Neural cell (in vitro differentiated cells): Measurements from ENCODE around the gene FKTN. TPM values are rescaled to one million over a fixed set of nuclear protein-coding genes. Genes with fewer than 3 reads are reported as not detected.

ENCODE experiments used
- H2AFZ ChIP-seq: fragments of 200-600, 300-800 bp; sonication (generic), shearing (Covaris generic); 2 replicates; pipeline ENCODE4 v1.6.0; 2014; ENCODE audit warnings: low read depth, mild to moderate bottlenecking, antibody characterized with exemption, low read length, moderate library complexity
- H3F3A ChIP-seq: fragments of 200-600 bp; shearing (Covaris generic); 2 replicates; pipeline ENCODE4 v1.6.1; 2016; ENCODE audit warnings: mild to moderate bottlenecking, moderate library complexity, mixed read lengths, antibody characterized with exemption, low read length; ENCODE audit not compliant: insufficient read depth, poor library complexity, severe bottlenecking
- H3K27ac ChIP-seq: fragments of 200-600, 300-800 bp; sonication (generic), shearing (Covaris generic); 2 replicates; pipeline ENCODE4 v1.5.1; 2014; ENCODE audit warnings: mild to moderate bottlenecking, low read length, moderate library complexity
- H3K27me3 ChIP-seq: fragments of 300-800, 200-600 bp; sonication (generic), shearing (Covaris generic); 2 replicates; pipeline ENCODE4 v1.6.0; 2014; ENCODE audit warnings: mild to moderate bottlenecking, low read depth, low read length, moderate library complexity; ENCODE audit not compliant: insufficient read depth
- H3K36me3 ChIP-seq: fragments of 300-800, 200-600 bp; sonication (generic), shearing (Covaris generic); 2 replicates; pipeline ENCODE4 v1.5.1; 2014; ENCODE audit warnings: mild to moderate bottlenecking, antibody characterized with exemption, low read length, moderate library complexity; ENCODE audit not compliant: insufficient read depth
- H3K4me2 ChIP-seq: fragments of 300-800, 200-600 bp; sonication (generic), shearing (Covaris generic); 2 replicates; pipeline ENCODE4 v1.6.0; 2014; ENCODE audit warnings: mild to moderate bottlenecking, low read length
- H3K4me3 ChIP-seq: fragments of 300-800, 200-600 bp; sonication (generic), shearing (Covaris generic); 2 replicates; pipeline ENCODE4 v1.5.1; 2014; ENCODE audit warnings: mild to moderate bottlenecking, low read length, moderate library complexity
- H3K79me2 ChIP-seq: fragments of 200-600 bp; shearing (Covaris generic); replicated peaks from 2 replicates; pipeline ENCODE4 v1.6.0; 2014; ENCODE audit warnings: mild to moderate bottlenecking, low read length, moderate library complexity; ENCODE audit not compliant: insufficient read depth
- H3K9ac ChIP-seq: fragments of 300-800, 200-600 bp; sonication (generic), shearing (Covaris generic); 2 replicates; pipeline ENCODE4 v1.6.1; 2016; ENCODE audit warnings: mild to moderate bottlenecking, low read length, mixed read lengths
- H3K9me2 ChIP-seq: fragments of 200-600 bp; shearing (Covaris generic); 2 replicates; pipeline ENCODE4 v1.6.1; 2016; ENCODE audit warnings: mild to moderate bottlenecking, low read length, mixed read lengths; ENCODE audit not compliant: insufficient read depth
- H3K9me3 ChIP-seq: fragments of 200-600, 300-800 bp; sonication (generic), shearing (Covaris generic); 2 replicates; pipeline ENCODE4 v1.6.1; 2016; ENCODE audit warnings: mild to moderate bottlenecking, mixed run types, low read length, moderate library complexity, mixed read lengths
- H4K20me1 ChIP-seq: fragments of 200-600 bp; shearing (Covaris generic); 2 replicates; pipeline ENCODE4 v1.6.1; 2016; ENCODE audit warnings: mild to moderate bottlenecking, mixed run types; ENCODE audit not compliant: insufficient read depth
- CTCF ChIP-seq: fragments of 450-650 bp; IDR thresholded peaks from 2 replicates; pipeline ENCODE4 v1.5.1; 2014; ENCODE audit warnings: antibody characterized with exemption, mild to moderate bottlenecking, moderate library complexity; ENCODE audit not compliant: poor library complexity, severe bottlenecking
- EP300 ChIP-seq: fragments of 450-650 bp; conservative IDR thresholded peaks from 2 replicates; pipeline ENCODE4 v1.6.1; 2014; ENCODE audit warnings: antibody characterized with exemption, mild to moderate bottlenecking, moderate library complexity; ENCODE audit not compliant: poor library complexity, severe bottlenecking
- EZH2 ChIP-seq: fragments of 200-600, 300-800 bp; shearing (Covaris generic), sonication (generic); IDR thresholded peaks from 2 replicates; pipeline ENCODE4 v1.6.1; 2014; ENCODE audit warnings: antibody characterized with exemption, low read length, borderline replicate concordance, mild to moderate bottlenecking; ENCODE audit not compliant: insufficient read depth, poor library complexity, severe bottlenecking
- MXI1 ChIP-seq: fragments of 450-650 bp; conservative IDR thresholded peaks from 2 replicates; pipeline ENCODE4 v1.6.1; 2014; ENCODE audit warnings: antibody characterized with exemption, mild to moderate bottlenecking; ENCODE audit not compliant: poor library complexity, severe bottlenecking
- POLR2AphosphoS5 ChIP-seq: IDR thresholded peaks from 2 replicates; pipeline ENCODE4 v1.6.1; 2012
- RAD21 ChIP-seq: fragments of 450-650 bp; conservative IDR thresholded peaks from 2 replicates; pipeline ENCODE4 v1.6.1; 2014; ENCODE audit warnings: antibody characterized with exemption, mild to moderate bottlenecking, moderate library complexity
- REST ChIP-seq: IDR thresholded peaks from 2 replicates; pipeline ENCODE4 v1.6.1; 2012; ENCODE audit warnings: borderline replicate concordance
- SMC3 ChIP-seq: fragments of 450-650 bp; conservative IDR thresholded peaks from 2 replicates; pipeline ENCODE4 v1.6.1; 2014; ENCODE audit warnings: antibody characterized with exemption, mild to moderate bottlenecking, moderate library complexity; ENCODE audit not compliant: poor library complexity
- TAF1 ChIP-seq: IDR thresholded peaks from 2 replicates; pipeline ENCODE4 v1.6.1; 2012; ENCODE audit warnings: low read depth
- polyA plus RNA-seq: library from polyadenylated mRNA; depleted of rRNA; stranded (reverse); fragments of >200 nt; gene quantifications from 2 replicates; pipeline ENCODE4 v1.2.3, GENCODE V29; 2014

Gene FKTN
- polyA plus RNA-seq, 1 donor from 2014 or later, result 52.1 TPM

- H3K9me2 ChIP-seq, result no peaks in the 10 kb centered on the region
- no peaks in the 10 kb centered on the region for H3K27me3 ChIP-seq
- no peak for TF ChIP-seq EP300
- TF ChIP-seq SMC3, result no peak
- no peak for TF ChIP-seq POLR2AphosphoS5
- TF ChIP-seq RAD21, result no peak
- TF ChIP-seq MXI1, result no peak
- no peak for TF ChIP-seq REST
- TF ChIP-seq EZH2, result no peak
- TF ChIP-seq TAF1, result no peak
- no peak for TF ChIP-seq CTCF
- peaks cover 7% of the 10 kb centered on the region for H3K36me3 ChIP-seq
- no peaks in the 10 kb centered on the region for H3K79me2 ChIP-seq
- H3K4me3 ChIP-seq, result no peak overlapping the region
- no peak overlapping the region for H3K9ac ChIP-seq
- H3F3A ChIP-seq, result no peaks in the 10 kb centered on the region
- H3K4me2 ChIP-seq, result no peak overlapping the region
- no peak overlapping the region for H2AFZ ChIP-seq
- H4K20me1 ChIP-seq, result no peaks in the 10 kb centered on the region
- no peaks in the 10 kb centered on the region for H3K9me3 ChIP-seq
- no peak overlapping the region for H3K27ac ChIP-seq
Observed at GRCh38 chr9:105539452-105539851, 18.5 kb upstream of the FKTN start.

- H3K36me3 ChIP-seq, result no peaks in the 10 kb centered on the region
- H3K4me3 ChIP-seq, result no peak overlapping the region
- no peaks in the 10 kb centered on the region for H3K9me3 ChIP-seq
- no peaks in the 10 kb centered on the region for H3K27me3 ChIP-seq
- no peaks in the 10 kb centered on the region for H3F3A ChIP-seq
- H4K20me1 ChIP-seq, result no peaks in the 10 kb centered on the region
- no peaks in the 10 kb centered on the region for H3K79me2 ChIP-seq
- H3K9ac ChIP-seq, result no peak overlapping the region
- TF ChIP-seq CTCF, result no peak
- no peak for TF ChIP-seq RAD21
- TF ChIP-seq SMC3, result no peak
- no peak for TF ChIP-seq TAF1
- TF ChIP-seq REST, result no peak
- no peak for TF ChIP-seq MXI1
- no peak for TF ChIP-seq POLR2AphosphoS5
- no peak for TF ChIP-seq EP300
- TF ChIP-seq EZH2, result no peak
- H3K9me2 ChIP-seq, result no peaks in the 10 kb centered on the region
- H2AFZ ChIP-seq, result no peak overlapping the region
- H3K4me2 ChIP-seq, result no peak overlapping the region
- H3K27ac ChIP-seq, result no peak overlapping the region
Observed at GRCh38 chr9:105541838-105542237, 16.1 kb upstream of the FKTN start.
